Measurements from ENCODE around the gene KRTAP9-2. TPM values are rescaled to one million over a fixed set of nuclear protein-coding genes. Genes with fewer than 3 reads are reported as not detected.
A peak's percentile ranks its signal among the peaks of the same experiment; 100 is the strongest.
"Not testable (repeated sequence)": the region's sequence is repeated elsewhere in the genome, so short reads cannot be mapped to it uniquely, and the experiment has no call there.

KRTAP9-2 gene
- total and polyA plus RNA-seq, 8 donors, result not detected

- DNase-seq (no peak), ATAC-seq (no peak)
- Histone ChIP-seq H3K4me3 (no peak overlapping the region), H3K27ac (no peak overlapping the region), H3K36me3 (no peaks in the 10 kb centered on the region), H3K4me1 (no peaks in the 10 kb centered on the region), H3K27me3 (peaks cover 0 to 4% of the 10 kb centered on the region in 2 donors), H3K9me3 (no peaks in the 10 kb centered on the region)
- intact Hi-C loops (cut with DNase I), result no loop called here
- no peak for TF ChIP-seq CTCF (IDR thresholded peaks at IDR 0.05)
Measured at GRCh38 chr17:41263212-41263611, 36.8 kb downstream of the KRTAP9-2 start.

- H3K27me3 ChIP-seq, result peaks cover 0 to 4% of the 10 kb centered on the region in 2 donors
- TF ChIP-seq CTCF (IDR thresholded peaks at IDR 0.05), result no peak
- H3K36me3 ChIP-seq, result no peaks in the 10 kb centered on the region
- DNase-seq (no peak), ATAC-seq (peak; percentile 30)
- no peaks in the 10 kb centered on the region for H3K9me3 ChIP-seq
- no peaks in the 10 kb centered on the region for H3K4me1 ChIP-seq
- no peak overlapping the region for H3K27ac ChIP-seq
- intact Hi-C loops (cut with DNase I), result no loop called here
- H3K4me3 ChIP-seq, result no peak overlapping the region
Measured at GRCh38 chr17:41264599-41264998, 38.2 kb downstream of the KRTAP9-2 start.

GRCh38 chr17:41265078-41265477, 38.6 kb downstream of the KRTAP9-2 start, which contains the start of gene KRTAP9-6:
KRTAP9-6 (plus strand) TSS chr17:41265378; CDS start chr17:41265378, 0 bp downstream.
- ATAC-seq (no peak), DNase-seq (no peak)
- Histone ChIP-seq H3K9me3 (no peaks in the 10 kb centered on the region), H3K4me1 (no peaks in the 10 kb centered on the region), H3K36me3 (no peaks in the 10 kb centered on the region), H3K27ac (no peak within 1 kb of the TSS), H3K4me3 (no peak within 1 kb of the TSS), H3K27me3 (peaks cover 0 to 4% of the 10 kb centered on the region in 2 donors)
- TF ChIP-seq CTCF (IDR thresholded peaks at IDR 0.05), result no peak
- intact Hi-C loops (cut with DNase I), result no loop called here

- no peak for TF ChIP-seq CTCF (IDR thresholded peaks at IDR 0.05)
- Histone ChIP-seq H3K27ac (no peak overlapping the region), H3K9me3 (no peaks in the 10 kb centered on the region), H3K36me3 (no peaks in the 10 kb centered on the region), H3K4me3 (no peak overlapping the region), H3K27me3 (peaks cover 0 to 4% of the 10 kb centered on the region in 2 donors), H3K4me1 (no peaks in the 10 kb centered on the region)
- ATAC-seq (no peak), DNase-seq (no peak)
- intact Hi-C loops (cut with DNase I), result no loop called here
Measured at GRCh38 chr17:41267711-41268110, 41.3 kb downstream of the KRTAP9-2 start.

GRCh38 chr17:41271323-41271722, 44.9 kb downstream of the KRTAP9-2 start:
- H3K36me3 ChIP-seq; H3K27ac ChIP-seq; intact Hi-C loops (cut with DNase I); DNase-seq; ATAC-seq; H3K9me3 ChIP-seq; H3K4me1 ChIP-seq; H3K27me3 ChIP-seq; H3K4me3 ChIP-seq: not testable (repeated sequence)

- no peak overlapping the region for H3K4me3 ChIP-seq
- H3K27me3 ChIP-seq, result peaks cover 0 to 7% of the 10 kb centered on the region in 2 donors
- DNase-seq (no peak), ATAC-seq (no peak)
- no peaks in the 10 kb centered on the region for H3K36me3 ChIP-seq
- no peaks in the 10 kb centered on the region for H3K9me3 ChIP-seq
- intact Hi-C loops (cut with DNase I), result no loop called here
- no peaks in the 10 kb centered on the region for H3K4me1 ChIP-seq
- H3K27ac ChIP-seq, result no peak overlapping the region
- TF ChIP-seq CTCF (IDR thresholded peaks at IDR 0.05), result no peak
Measured at GRCh38 chr17:41271858-41272257, 45.4 kb downstream of the KRTAP9-2 start.

- H3K4me3 ChIP-seq; ATAC-seq; H3K9me3 ChIP-seq; DNase-seq; H3K4me1 ChIP-seq; H3K27me3 ChIP-seq; intact Hi-C loops (cut with DNase I); H3K27ac ChIP-seq; H3K36me3 ChIP-seq: not testable (repeated sequence)
Measured at GRCh38 chr17:41275648-41276190, 49.3 kb downstream of the KRTAP9-2 start, which contains the start of gene KRTAP9-7. KRTAP9-7 (plus strand) TSS chr17:41275698; CDS start chr17:41275698, 0 bp downstream.
